IPS DF 4.7 (cell line): Measurements from ENCODE around the gene NRXN3.

Experiments used
- DNase-seq: peaks from one replicate; pipeline ENCODE4 v3.0.0-alpha.2; 2013; ENCODE audit warnings: low spot score; ENCODE audit errors: extremely low read depth

Gene NRXN3

DNA sequence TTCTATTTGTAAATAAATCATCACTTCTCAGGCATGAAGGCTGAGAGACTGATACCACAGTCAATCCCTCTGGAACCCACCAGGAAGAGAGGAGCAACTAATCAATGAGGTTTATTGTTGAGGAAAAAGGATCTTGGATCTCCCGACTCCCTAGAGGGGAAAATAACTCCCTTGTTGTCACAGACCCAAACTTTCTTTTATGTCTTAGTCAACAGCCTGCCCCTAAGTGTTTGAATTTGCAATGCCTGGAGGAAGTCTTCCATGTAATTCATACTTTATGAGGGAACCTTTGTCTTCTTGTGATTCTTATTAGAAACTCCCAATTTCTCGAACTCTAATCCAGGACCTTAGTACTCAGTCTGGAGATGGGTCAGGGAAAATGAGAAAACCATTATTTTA, 1235.3 kb downstream of the NRXN3 start:
- no peak for DNase-seq

DNA sequence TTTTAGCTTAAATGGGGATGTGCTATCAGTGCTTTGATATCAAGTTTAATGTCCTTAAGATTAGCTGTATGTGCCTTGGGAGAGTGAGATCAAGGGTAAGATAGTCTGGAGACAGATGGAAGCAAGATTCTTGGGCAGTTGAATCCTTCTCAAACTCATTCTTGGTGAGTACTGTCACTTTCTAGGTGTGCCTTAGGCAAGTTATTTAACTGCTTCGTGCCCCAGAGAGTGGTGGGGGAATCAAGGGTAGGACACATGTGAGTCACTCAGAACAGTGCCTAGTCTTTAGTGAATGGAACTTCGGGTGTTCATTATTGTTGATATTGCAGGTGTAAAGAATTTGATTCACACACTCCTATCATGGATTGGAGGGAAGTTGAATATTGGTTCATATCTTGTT, 1237.4 kb downstream of the NRXN3 start:
- DNase-seq, result no peak

DNA sequence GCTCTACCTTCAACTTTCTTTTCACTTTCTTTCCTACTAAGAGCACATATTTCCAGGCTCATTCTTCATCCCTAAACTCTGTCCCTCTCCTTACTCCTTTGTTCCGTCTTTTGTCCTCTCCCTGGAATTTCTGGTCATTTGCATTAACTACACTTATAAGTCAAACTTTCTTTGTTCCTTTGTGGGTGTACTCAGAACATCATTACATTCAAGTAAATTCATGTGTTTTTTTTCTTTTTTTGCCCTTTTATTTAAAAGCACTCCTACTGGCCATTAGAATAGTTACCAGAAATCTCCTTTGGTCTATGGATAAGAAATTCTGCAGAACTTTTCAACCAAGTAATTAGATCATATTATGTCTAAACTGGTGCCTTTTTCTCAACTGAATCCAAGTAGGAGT, 1238.5 kb downstream of the NRXN3 start:
- no peak for DNase-seq

DNA sequence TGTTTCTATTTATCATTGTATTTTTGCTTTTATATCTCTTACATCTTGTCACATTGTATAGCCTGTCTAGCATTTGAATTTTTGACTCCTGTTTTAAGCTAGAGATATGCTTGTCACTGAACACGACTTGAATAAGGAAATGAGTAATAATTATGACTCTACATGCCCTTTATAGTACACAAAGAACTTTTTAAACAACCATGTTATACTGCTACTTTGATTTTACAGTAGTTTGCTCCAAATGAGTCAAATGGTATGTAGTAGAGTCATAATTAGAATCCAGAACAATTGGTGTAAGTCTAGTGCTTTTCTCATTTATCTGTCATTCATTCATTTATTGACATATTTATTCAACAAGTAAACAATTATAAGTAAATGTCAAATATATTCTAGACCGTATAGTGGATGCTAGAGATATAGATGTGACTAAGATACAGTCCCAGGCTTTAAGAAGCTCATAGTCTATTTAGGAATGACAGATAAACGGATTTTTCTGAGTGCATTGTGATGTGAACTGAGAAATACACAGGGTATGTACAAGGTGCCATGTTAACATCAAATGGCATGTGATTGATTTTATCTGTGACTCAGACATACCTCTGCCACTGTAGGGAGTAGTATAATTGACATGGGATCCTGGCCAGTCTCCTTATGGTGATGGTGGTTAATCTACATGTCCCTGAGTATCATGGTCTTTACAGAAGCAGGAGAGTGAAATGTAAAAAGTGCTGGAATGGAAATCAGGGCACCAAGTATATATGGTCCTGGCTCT, 1241.4 kb downstream of the NRXN3 start:
- no peak for DNase-seq

DNA sequence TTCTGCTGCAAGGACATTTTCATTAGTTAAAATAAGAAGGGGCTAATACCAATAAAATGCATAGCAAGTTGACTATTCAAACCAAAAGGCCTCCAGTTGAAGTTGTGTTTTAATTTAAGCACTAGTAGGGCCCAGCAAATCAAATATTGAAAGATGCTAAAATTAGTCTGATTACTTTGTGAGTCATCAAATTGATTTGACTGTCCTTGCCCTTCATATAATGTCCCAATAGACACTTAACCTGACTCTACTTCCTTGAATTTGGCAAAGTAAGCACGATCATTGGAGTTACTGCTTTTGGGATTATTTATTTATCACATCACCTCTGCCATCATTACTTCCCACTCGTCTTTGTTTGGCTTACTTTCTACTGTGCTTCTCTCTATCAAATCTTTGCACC, 1242.6 kb downstream of the NRXN3 start:
- DNase-seq, result no peak

DNA sequence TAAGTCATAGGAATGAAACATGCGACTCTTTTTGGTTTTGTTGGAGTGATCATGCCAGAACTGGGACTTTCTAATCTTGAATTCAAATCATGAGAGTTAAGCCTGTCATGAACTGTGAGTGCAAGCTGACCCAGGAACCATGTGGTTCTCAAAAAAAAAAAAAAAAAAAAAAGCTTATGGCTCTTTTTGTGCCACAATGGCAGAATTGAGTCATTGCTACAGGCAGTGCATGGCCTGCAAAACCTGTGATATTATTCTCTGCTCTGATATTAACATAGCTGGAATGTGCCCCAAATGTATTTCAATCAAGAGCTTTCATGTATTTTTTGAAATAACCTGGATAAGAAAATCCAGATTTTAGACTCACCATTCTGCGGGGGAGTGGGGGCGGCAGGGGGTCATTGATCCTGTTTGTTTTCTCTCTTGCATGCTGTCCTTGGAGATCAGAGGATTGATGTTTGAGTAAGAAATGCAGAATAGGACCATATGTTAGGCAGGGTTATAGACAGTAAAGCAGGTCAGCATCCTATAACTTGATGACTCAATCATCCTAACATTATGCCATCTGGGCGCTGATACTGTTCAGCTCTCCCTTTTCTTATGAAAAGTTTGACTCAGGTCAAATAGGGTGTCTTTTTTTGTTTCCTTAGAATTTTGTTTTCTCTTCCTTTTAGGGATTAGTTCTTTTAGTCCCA, 1243.7 kb downstream of the NRXN3 start:
- no peak for DNase-seq

DNA sequence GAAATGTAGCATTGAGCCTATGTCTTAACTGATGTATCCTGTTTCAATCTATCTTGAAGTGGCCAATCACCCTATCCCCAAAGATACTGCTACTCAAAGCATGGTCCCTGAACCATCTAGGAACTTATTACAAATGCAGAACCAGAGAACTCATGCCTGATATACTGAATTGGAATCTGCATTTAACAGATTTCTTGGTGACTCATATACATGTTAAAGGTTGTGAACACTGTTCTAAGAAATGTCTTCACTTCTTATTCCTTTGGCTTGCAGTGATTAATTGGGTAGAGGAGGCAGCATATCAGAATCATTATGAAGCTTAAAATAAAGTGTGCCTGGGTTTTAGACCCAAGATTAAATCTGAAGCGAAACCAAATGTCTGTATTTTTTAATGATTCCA, 1245.6 kb downstream of the NRXN3 start:
- no peak for DNase-seq

DNA sequence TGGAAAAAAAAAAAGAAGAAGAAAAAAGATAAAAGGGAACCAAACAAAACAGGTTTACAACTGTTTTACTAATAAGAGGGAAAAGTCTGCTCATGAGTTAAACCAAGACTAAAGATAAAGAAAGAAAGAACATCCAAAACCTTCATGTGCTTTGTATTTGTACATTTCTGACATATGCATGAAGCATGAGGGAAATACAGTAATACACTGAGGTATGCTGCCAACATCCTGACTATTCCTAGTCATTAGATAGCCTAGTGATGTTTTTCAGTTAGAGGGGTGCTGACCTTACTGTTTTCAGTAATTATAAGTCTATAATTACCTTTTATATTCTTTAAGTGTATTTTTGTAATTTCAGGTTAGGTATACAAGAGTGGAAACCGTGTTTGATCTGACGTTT, 1247.8 kb downstream of the NRXN3 start:
- DNase-seq, result no peak

DNA sequence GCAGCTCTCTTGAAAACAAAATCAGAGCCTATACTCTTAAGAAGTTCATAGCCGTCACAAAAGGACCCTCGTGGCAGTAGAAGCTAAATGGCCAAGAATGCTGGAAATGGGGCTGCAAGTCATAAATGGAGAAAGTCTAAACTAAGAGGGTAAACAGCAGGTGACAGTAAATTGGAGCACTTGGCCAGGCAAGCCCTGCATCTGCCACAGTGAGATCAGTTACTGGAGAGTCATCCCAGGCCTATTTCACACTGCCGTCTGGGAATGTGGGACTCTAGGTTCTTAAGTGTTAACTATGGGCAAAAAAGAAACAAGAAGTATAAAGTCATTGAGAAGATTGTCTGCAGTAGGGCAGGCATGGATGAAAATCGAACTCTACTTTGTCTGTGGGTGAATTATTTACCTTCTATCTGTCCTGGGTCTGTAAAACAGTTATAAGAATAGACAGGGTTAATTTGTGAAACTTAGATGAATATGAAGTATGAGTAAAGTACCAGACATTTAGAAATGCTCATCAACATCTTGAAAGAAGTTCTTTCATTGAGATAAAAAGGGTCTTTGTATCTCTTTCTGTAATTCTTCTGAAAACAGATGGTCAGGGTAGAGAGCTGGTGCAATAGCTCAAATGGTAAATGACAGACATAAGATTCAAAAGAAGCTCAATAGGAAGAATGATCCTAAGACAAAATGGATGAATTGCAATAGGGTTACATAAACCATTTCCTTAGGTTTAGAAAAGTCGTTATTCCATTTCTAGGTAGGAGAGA, 1248.7 kb downstream of the NRXN3 start:
- DNase-seq, result no peak

DNA sequence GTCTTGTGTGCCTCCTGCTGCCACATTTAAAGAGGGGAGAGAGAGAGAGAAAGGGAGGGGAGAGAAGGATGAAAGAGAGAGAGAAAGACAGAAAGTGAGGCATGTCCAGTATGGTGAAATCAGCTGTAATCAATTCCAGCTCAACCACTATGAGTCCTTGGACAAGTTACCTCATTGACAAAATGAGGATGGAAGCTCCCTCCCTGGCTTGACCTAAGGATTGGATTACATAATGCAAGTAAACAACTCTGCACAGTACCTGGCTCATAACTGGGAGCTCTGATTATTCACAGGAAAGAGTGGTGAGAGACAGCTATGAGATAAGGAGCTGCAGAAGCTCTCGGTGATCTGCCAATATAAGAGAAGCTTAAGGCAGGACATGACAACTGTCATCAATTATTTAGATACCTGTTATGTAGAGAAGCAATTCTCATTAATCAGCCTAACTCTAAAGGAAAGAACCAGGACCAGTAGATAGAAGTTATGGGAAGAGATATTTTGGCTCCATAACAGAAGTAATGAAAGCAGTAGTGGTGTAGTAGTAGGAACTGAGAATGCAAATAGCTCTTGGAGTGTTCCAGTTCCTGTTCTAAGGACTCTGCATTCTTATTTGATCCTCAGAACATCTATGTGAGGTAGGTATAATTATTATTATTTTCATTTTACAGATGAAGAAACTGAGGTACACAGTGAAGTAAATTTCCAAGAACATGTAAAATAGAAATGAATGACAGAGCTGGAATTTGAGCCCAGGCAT, 1249.6 kb downstream of the NRXN3 start:
- no peak for DNase-seq

DNA sequence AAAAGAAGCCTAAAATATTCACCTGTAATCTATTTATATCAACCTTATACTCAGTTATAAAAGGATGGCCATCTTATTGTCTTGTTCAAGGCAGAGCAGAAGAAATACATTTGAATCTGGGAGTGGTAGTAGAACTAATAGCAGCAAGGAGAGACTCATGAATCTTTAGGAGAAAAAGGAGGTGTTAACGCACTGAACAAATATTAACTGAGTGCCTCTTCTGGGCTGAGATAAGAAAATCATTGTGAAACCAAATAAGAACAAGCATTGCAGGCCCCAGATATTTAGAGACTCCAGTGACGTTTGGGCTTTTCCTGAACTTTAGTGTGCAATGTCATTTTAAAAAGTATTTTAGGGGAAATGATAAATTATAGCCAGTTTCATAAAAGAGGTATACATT, 1250.6 kb downstream of the NRXN3 start:
- DNase-seq, result no peak

DNA sequence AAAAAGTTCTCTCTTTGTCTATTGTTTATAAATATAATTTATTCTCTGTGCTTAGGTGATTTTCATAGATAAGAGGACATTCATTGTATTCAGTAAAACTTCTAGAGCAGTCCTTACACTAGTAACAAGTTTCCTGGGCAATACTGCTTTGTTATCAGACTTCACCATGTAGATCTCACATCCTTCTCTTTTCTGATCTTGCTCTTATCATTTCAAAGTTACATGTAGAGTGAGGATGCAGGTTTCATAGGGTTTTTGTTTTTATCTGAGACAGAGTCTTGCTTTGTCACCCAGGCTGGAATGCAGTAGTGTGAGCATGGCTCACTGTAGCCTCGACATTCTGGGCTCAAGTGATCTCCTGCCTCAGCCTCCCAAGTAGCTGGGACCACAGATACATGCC, 1251.6 kb downstream of the NRXN3 start:
- DNase-seq, result no peak

DNA sequence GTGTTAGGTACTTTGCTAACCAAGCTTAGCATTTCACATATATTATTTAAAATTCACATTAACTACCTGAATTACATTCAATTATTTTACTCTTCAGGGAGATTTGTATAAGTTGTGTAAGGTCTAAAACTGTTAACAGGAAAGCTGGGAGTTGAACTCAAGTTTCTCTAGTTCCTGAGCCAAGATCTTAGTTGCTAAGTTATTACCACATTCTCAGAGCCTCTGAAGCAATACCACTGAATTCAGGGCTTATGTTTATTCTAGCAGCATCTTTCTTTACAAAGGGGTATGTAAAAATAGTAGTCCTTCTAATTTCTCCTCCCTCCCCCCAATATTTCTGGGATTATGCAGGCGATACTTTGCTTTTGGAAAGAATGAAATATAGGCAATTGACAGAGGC, 1254.3 kb downstream of the NRXN3 start:
- no peak for DNase-seq

DNA sequence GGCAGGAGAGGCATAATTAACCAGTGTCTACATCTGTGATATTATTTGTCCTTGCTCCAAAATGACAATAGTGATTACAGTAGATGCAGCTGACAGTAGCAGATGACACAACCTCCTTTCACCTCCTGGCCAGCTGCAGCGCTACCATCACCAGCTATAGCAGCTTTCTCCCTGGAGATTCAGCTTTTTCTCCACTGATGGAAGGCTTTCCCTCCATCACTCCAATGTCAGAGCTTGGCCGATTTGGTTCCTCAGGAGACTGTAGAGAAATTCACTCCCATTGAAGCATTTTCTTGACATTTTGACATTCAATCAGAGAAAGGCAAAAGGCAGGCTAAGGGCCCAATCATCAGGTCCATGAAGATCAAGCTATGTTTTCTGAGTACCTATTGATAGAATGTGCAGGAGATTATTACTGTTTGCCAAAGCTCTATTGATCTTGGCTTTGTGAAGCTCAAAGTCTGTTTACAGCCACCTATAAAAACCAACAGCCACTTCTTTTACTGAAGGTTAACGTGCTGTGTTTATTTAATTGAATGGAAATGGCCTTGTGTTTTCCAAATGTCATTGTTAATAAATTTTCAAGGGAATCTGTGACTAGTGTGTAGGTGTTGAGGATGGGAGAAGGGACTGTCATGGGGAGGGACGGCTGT, 1256.1 kb downstream of the NRXN3 start:
- DNase-seq, result no peak

DNA sequence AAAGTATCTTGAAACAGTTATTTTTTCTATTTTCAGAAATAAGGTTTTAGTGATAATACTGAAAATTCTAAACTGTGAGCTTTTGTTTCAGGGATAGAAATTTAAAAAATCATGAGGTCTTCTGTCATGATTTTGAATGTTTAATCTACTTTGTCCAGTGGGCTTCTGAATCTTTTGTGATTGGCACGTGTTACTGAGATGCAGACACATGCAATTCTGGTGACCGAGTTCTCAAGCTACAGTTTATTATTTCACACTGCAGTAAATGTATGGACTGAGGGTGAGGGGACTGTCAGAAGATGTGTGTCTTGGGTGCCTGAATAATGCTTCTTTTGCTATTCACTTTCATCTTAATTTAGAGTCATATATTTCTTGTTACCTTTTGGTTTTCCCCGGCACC, 1262.5 kb downstream of the NRXN3 start:
- DNase-seq, result no peak

DNA sequence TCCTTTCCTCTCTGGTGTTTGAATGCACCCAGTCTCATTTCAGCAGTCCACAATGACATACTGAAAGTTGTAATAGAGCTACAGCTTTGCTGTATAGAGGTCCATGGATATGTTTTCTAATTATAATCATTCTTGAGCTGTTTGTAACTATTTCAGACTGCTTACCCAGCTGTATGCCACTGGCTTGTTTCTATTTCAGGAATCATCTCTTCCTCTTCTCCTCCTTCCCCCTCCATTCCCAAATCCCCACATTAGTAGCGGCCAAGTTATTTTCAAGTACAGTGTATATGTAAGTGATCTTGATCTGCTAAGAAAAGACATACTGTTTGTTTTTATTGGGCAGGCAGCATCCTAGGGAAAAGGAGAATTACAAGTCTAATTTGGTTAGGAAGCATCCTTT, 1266.2 kb downstream of the NRXN3 start:
- no peak for DNase-seq

DNA sequence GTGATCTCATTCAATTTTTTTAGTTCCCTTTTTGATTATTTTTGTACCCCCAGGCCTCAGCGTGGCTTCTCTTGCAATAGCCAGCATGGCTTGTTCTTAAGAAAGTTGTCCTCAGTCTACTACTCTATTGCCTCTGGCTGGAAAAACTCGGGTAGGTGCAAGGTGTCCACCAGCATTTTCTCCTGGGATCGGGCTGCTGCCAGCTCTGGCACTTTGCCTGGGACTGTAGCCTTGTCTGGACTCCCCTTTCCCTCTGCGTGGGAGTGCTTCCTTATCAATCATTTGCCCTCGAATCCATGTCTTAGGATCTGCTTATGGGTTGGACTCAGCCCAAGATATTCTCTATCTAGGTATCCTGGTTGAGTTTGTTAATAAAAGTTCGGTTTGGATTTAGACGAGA, 1267.8 kb downstream of the NRXN3 start:
- DNase-seq, result no peak

DNA sequence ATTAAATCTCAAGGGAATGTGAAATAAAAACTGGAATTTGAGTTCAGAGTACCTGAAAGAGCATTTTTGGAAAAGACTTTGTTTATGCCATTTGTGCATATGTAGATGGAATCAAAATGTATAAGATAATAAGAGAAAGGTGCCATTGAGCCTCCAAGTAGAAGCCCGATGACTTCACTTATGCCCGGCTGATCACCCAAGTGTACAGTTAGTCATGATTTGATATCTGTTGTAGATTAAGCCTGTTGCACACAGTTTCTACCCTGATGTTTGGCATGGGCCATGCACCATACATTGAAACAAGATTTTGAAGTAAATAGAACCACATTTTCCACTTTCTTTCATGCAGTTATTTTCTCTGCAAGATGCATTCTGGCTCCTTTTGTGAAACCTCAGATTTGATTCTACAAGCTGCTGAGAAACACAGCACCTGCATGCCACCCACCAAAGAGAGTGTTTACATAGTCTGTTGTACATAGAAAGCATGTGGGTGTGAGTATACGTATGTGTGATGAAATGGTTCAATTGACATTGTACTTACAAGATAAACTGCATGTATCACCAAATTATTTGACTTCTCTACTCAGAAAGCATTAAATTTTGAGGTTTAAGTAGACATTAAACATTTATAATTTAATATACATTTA, 1268.6 kb downstream of the NRXN3 start:
- no peak for DNase-seq

DNA sequence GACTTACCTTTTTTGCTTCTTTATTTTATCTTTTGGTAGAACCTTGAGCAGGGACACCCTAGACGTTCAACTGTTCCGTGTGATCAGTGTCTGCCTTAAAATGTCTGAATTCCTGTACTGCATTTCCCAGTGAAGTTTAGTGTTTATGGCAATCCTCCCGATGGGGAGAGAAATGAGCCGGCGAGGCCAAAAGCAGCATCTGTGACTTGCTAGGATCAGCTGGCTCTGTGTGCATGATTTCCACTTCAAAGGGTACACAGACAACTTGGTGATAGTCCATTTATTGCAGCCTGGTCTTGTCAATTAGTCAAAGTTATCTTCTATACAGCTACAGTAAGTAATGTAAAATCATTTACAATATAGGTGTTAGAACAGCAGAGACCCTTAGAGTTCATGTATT, 1272.6 kb downstream of the NRXN3 start:
- no peak for DNase-seq

DNA sequence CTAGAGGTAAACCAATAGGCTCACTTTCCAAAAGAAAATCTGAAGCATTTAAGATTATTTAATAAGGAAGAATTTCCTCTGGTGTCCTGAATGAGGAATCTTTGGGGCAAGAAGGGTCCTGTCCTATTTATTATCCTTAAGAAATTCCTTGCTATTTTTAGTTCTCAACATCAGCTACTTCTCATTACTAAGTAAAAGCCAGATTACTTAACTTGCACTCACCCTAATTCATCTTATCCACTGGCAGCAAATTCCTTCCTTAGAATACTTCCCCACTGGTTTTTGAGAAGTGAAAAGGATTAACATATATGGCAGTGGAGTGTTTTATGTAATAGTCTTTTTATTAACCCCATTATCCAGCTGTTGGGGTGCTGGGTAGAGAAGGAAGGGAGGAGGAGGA, 1273.4 kb downstream of the NRXN3 start:
- no peak for DNase-seq

DNA sequence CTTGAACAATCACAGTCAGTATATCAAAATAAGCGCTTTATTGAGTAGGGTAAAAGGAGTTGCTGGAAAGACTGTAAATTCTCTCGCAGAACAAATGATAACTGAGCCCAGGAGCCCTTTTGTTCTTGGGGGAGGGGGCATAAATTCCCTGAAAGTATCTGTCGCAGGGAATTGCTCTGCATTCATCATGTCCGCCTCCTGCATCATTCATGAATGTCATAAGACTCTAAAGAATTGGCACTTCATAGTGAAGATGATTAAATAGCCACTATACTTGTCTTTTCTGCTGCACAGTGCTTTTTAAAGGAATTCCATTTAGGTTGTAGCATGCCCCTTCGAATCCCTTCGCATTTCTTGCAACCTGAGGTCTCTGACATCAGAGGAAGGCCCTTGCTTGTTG, 1278.8 kb downstream of the NRXN3 start:
- no peak for DNase-seq
